Activated T-helper 1 cell treated with anti-CD3 and anti-CD28 coated beads, Interleukin-12 subunit alpha, Interleukin-12 subunit beta, Interleukin-2, Interleukin-4 antibody, amounts not matched to agents 30 ng/mL and 10 ng/mL and 1 ng/mL, durations not matched to agents 14 hours and 24 hours and 36 hours (primary cell): ENCODE results near the gene SLC6A7. TPM values are rescaled to one million over a fixed set of nuclear protein-coding genes. Genes with fewer than 3 reads are reported as not detected.
A peak's percentile ranks its signal among the peaks of the same experiment; 100 is the strongest.

ENCODE experiments used
- DNase-seq: peaks from one replicate; pipeline ENCODE4 v3.0.0; 2021; ENCODE audit warnings: low spot score
- H3K27ac Mint-ChIP-seq: one replicate; pipeline ENCODE4 v1.8.0; 2021; ENCODE audit warnings: mild to moderate bottlenecking, mixed read lengths
- H3K27me3 Mint-ChIP-seq: one replicate; pipeline ENCODE4 v1.8.0; 2022; ENCODE audit warnings: mild to moderate bottlenecking, moderate library complexity, mixed read lengths; ENCODE audit not compliant: insufficient read depth
- H3K36me3 Mint-ChIP-seq: one replicate; pipeline ENCODE4 v1.8.0; 2021; ENCODE audit warnings: low read depth, mixed read lengths
- H3K4me1 Mint-ChIP-seq: one replicate; pipeline ENCODE4 v1.8.0; 2021; ENCODE audit warnings: low read depth, mixed read lengths
- H3K4me3 Mint-ChIP-seq: one replicate; pipeline ENCODE4 v1.8.0; 2021; ENCODE audit warnings: mild to moderate bottlenecking, moderate library complexity, mixed read lengths
- H3K9me3 Mint-ChIP-seq: one replicate; pipeline ENCODE4 v1.8.0; 2021; ENCODE audit warnings: mixed read lengths
- intact Hi-C: fragments of 100-400 bp; cut with micrococcal nuclease; formaldehyde crosslinking; loops from one replicate; pipeline ENCODE4 v1.15.1; 2024
- total RNA-seq: library from RNA; stranded (reverse); gene quantifications from 2 replicates; pipeline ENCODE4 v1.2.3, GENCODE V29; 2022

Gene SLC6A7
- not detected in 2 replicates for total RNA-seq

GRCh38 chr5:150189728-150190502 is at the start of gene SLC6A7:
TSS of gene SLC6A7 (plus strand) at chr5:150190062. CDS start at chr5:150190328, 266 bp downstream.
- Mint-ChIP-seq H3K27ac (no peak within 1 kb of the TSS), H3K9me3 (no peaks in the 10 kb centered on the region), H3K36me3 (no peaks in the 10 kb centered on the region), H3K4me1 (no peaks in the 10 kb centered on the region), H3K27me3 (peaks cover 39% of the 10 kb centered on the region), H3K4me3 (no peak within 1 kb of the TSS)
- intact Hi-C loops: no loop called here
- no peak for DNase-seq

GRCh38 chr5:150140830-150141229 is 49.0 kb upstream of the SLC6A7 start:
- H3K36me3 Mint-ChIP-seq: no peaks in the 10 kb centered on the region

GRCh38 chr5:150141544-150142184 is 48.2 kb upstream of the SLC6A7 start:
- Mint-ChIP-seq H3K9me3 (no peaks in the 10 kb centered on the region), H3K4me3 (no peak overlapping the region), H3K27me3 (peaks cover 3% of the 10 kb centered on the region), H3K36me3 (no peaks in the 10 kb centered on the region), H3K27ac (peak overlapping the region; percentile 37), H3K4me1 (peaks cover 17% of the 10 kb centered on the region)
- no peak for DNase-seq
- intact Hi-C loops: no loop called here

More at GRCh38 chr5:150140830-150141229, 49.0 kb upstream of the SLC6A7 start:
- H3K27ac Mint-ChIP-seq: no peak overlapping the region
- H3K9me3 Mint-ChIP-seq: no peaks in the 10 kb centered on the region
- DNase-seq: no peak
- intact Hi-C loops: loop anchor here (1.0 kb wide), 1 partner anchor 22 kb away; no protein-coding TSS in a partner anchor
- peaks cover 17% of the 10 kb centered on the region for H3K4me1 Mint-ChIP-seq
- no peak overlapping the region for H3K4me3 Mint-ChIP-seq
- H3K27me3 Mint-ChIP-seq: peaks cover 3% of the 10 kb centered on the region

GRCh38 chr5:150142185-150142958 is 47.5 kb upstream of the SLC6A7 start:
- Mint-ChIP-seq H3K9me3 (no peaks in the 10 kb centered on the region), H3K27ac (no peak overlapping the region), H3K27me3 (peaks cover 3% of the 10 kb centered on the region), H3K4me3 (no peak overlapping the region), H3K4me1 (peaks cover 17% of the 10 kb centered on the region), H3K36me3 (no peaks in the 10 kb centered on the region)
- intact Hi-C loops: no loop called here
- DNase-seq: no peak

GRCh38 chr5:150142959-150143349 is 46.9 kb upstream of the SLC6A7 start:
- Mint-ChIP-seq H3K36me3 (no peaks in the 10 kb centered on the region), H3K27ac (no peak overlapping the region), H3K27me3 (peaks cover 3% of the 10 kb centered on the region), H3K9me3 (no peaks in the 10 kb centered on the region), H3K4me3 (no peak overlapping the region), H3K4me1 (peaks cover 17% of the 10 kb centered on the region)
- intact Hi-C loops: no loop called here
- DNase-seq: no peak

GRCh38 chr5:150143350-150144245 is 46.3 kb upstream of the SLC6A7 start:
- H3K27me3 Mint-ChIP-seq: peaks cover 3% of the 10 kb centered on the region
- peaks cover 22% of the 10 kb centered on the region for H3K4me1 Mint-ChIP-seq
- no peak for DNase-seq
- no peaks in the 10 kb centered on the region for H3K9me3 Mint-ChIP-seq
- H3K27ac Mint-ChIP-seq: no peak overlapping the region
- H3K4me3 Mint-ChIP-seq: no peak overlapping the region
- intact Hi-C loops: no loop called here
- no peaks in the 10 kb centered on the region for H3K36me3 Mint-ChIP-seq

- Mint-ChIP-seq H3K27ac (no peak overlapping the region), H3K27me3 (peaks cover 3% of the 10 kb centered on the region), H3K9me3 (no peaks in the 10 kb centered on the region), H3K4me3 (no peak overlapping the region), H3K4me1 (peaks cover 30% of the 10 kb centered on the region), H3K36me3 (no peaks in the 10 kb centered on the region)
- no peak for DNase-seq
- intact Hi-C loops: no loop called here
Measured at GRCh38 chr5:150144246-150144801, 45.5 kb upstream of the SLC6A7 start.

- peaks cover 3% of the 10 kb centered on the region for H3K27me3 Mint-ChIP-seq
- H3K36me3 Mint-ChIP-seq: no peaks in the 10 kb centered on the region
- intact Hi-C loops: no loop called here
- H3K4me1 Mint-ChIP-seq: peaks cover 35% of the 10 kb centered on the region
- H3K27ac Mint-ChIP-seq: peak overlapping the region; percentile 57
- DNase-seq: no peak
- H3K9me3 Mint-ChIP-seq: no peaks in the 10 kb centered on the region
- H3K4me3 Mint-ChIP-seq: no peak overlapping the region
Measured at GRCh38 chr5:150144879-150145278, 45.0 kb upstream of the SLC6A7 start.

GRCh38 chr5:150146235-150146634 is 43.6 kb upstream of the SLC6A7 start:
- no peaks in the 10 kb centered on the region for H3K27me3 Mint-ChIP-seq
- DNase-seq: no peak
- H3K9me3 Mint-ChIP-seq: no peaks in the 10 kb centered on the region
- intact Hi-C loops: no loop called here
- no peaks in the 10 kb centered on the region for H3K36me3 Mint-ChIP-seq
- H3K4me1 Mint-ChIP-seq: peaks cover 48% of the 10 kb centered on the region
- no peak overlapping the region for H3K4me3 Mint-ChIP-seq
- H3K27ac Mint-ChIP-seq: no peak overlapping the region

- intact Hi-C loops: no loop called here
- Mint-ChIP-seq H3K4me1 (peaks cover 48% of the 10 kb centered on the region), H3K36me3 (no peaks in the 10 kb centered on the region), H3K27ac (no peak overlapping the region), H3K9me3 (no peaks in the 10 kb centered on the region), H3K4me3 (no peak overlapping the region), H3K27me3 (no peaks in the 10 kb centered on the region)
- DNase-seq: no peak
Measured at GRCh38 chr5:150146862-150147601, 42.8 kb upstream of the SLC6A7 start.

GRCh38 chr5:150147670-150148069 is 42.2 kb upstream of the SLC6A7 start:
- intact Hi-C loops: no loop called here
- Mint-ChIP-seq H3K4me1 (peaks cover 48% of the 10 kb centered on the region), H3K4me3 (no peak overlapping the region), H3K9me3 (no peaks in the 10 kb centered on the region), H3K27ac (no peak overlapping the region), H3K27me3 (no peaks in the 10 kb centered on the region), H3K36me3 (no peaks in the 10 kb centered on the region)
- no peak for DNase-seq
